Measurements from ENCODE around the gene SETD1A.

SETD1A gene

DNA sequence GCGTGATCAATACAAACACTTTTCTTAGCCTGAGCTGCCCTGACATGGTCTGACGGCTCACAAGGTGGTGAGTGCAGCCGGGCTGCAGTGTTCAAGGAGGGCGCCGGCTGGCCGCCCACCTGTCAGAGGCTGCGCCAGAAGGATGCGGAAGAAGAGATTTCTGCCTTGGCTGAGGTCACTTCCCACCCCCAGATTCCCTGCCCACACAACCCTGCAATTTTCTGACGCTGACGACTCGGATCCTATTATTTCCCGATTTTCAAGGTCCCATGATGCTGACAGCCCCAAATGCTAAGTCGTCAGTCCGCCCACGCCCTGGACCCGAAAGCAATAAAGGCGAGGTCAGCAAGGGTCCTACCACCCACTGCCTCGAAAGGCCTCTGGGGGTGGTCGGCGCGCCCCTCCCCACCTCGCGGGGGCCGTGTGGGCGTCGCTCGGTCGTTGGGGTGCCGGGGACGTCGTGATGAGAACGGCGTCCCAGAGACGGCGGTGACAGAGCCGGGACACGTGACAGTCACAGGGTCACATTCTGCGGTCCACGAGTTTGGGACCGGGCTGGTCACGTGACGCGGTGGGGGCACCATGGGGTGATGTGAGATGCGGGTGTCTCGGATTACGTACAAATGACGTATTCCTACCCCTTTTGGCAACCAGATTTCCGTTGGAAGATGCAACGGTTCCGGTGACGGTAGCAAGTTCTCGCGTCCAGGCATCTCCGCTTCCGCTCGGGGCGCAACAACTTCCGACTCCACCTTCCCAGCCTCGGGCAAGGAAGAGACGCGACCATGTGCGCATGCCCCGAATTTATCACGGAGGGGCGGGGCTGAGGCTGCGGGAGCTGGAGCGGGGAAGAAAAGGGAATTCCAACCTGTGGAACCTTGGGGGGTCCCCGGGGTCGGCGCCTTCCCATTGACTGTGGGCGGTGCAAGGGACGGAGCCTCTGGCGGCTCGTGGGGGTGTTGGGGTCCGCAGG lies 75.5 kb downstream of the SETD1A start, which contains the start of gene STX4:
Gene STX4, plus strand, starts transcription at position 823 of the 973 bp plus-strand sequence. CDS start 248 bp downstream, outside the sequence.
- Mint-ChIP-seq H3K27ac (peak within 1 kb of the TSS; percentile 94 to 97 (median 95)), H3K4me3 (peak within 1 kb of the TSS; percentile 92 to 95 (median 94)), H3K9me3 (no peaks in the 10 kb centered on the region), H3K4me1 (peaks cover 20% of the 10 kb centered on the region), H3K27me3 (ENCODE audit: low read depth) (peaks cover 3% of the 10 kb centered on the region), H3K36me3 (ENCODE audit: low read depth) (peaks cover 16% of the 10 kb centered on the region)
- TF ChIP-seq, protein P1, sequence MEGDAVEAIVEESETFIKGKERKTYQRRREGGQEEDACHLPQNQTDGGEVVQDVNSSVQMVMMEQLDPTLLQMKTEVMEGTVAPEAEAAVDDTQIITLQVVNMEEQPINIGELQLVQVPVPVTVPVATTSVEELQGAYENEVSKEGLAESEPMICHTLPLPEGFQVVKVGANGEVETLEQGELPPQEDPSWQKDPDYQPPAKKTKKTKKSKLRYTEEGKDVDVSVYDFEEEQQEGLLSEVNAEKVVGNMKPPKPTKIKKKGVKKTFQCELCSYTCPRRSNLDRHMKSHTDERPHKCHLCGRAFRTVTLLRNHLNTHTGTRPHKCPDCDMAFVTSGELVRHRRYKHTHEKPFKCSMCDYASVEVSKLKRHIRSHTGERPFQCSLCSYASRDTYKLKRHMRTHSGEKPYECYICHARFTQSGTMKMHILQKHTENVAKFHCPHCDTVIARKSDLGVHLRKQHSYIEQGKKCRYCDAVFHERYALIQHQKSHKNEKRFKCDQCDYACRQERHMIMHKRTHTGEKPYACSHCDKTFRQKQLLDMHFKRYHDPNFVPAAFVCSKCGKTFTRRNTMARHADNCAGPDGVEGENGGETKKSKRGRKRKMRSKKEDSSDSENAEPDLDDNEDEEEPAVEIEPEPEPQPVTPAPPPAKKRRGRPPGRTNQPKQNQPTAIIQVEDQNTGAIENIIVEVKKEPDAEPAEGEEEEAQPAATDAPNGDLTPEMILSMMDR (IDR thresholded peaks at IDR 0.05; ENCODE audit: unreplicated experiment in 3 of 3): no peak

DNA sequence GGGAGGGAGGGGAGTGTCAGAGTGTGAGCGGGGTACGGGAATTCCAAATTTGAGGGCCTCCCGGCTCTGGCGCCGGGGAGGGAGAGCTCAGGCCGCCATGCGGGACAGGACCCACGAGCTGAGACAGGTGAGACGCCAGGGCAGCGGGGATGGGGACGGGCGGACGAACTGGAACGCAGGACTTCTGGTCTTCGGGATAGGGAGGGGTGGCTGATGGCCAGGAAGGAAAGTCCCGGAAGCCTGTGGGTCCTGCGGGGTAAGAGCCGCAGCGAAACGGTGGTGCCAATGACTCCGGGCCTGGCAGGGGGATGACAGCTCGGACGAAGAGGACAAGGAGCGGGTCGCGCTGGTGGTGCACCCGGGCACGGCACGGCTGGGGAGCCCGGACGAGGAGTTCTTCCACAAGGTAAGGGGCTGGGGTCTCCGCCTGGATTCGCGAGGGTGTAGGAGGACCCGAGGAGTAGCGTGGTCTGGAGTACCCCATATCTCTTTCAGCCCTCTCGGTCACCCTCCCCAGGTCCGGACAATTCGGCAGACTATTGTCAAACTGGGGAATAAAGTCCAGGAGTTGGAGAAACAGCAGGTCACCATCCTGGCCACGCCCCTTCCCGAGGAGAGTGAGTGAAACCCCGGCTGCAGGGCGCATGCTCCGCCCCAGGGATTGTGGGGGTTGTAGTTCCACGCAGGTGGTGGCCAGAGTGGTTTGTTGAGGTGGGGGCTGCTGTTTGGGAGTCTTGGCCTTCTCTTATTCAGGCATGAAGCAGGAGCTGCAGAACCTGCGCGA lies 76.3 kb downstream of the SETD1A start:
- Mint-ChIP-seq H3K27me3 (ENCODE audit: low read depth) (peaks cover 3% of the 10 kb centered on the region), H3K36me3 (ENCODE audit: low read depth) (peaks cover 16% of the 10 kb centered on the region), H3K9me3 (no peaks in the 10 kb centered on the region), H3K4me1 (peaks cover 20% of the 10 kb centered on the region), H3K27ac (peak overlapping the region; percentile 94 to 97 (median 95)), H3K4me3 (peak overlapping the region; percentile 92 to 95 (median 94))
- TF ChIP-seq, protein P1 (IDR thresholded peaks at IDR 0.05; ENCODE audit: unreplicated experiment in 3 of 3): no peak

Data from nephron (organoid).